RWPE1 (cell line): Measurements from ENCODE around the gene PRSS33.

Experiments used
- CTCF ChIA-PET: fragments of 350-600 bp; sonication (Branson Sonifier 250); formaldehyde crosslinking; extraction: SDS; loops from one replicate; lab custom pipeline; 2021; lab: Yijun Ruan, JAX
- POLR2A ChIA-PET: fragments of 400-600 bp; formaldehyde crosslinking; extraction: SDS; loops from one replicate; lab custom pipeline; 2020; ENCODE audit warnings: antibody characterized with exemption; ENCODE audit not compliant: low non-redundant PET; lab: Yijun Ruan, JAX
- DNase-seq: peaks from one replicate; pipeline ENCODE4 v3.0.0; 2012; ENCODE audit warnings: low spot score
- H3K27ac ChIP-seq: fragments of 450-650 bp; 2 replicates; pipeline ENCODE4 v1.5.1; 2017
- CTCF ChIP-seq: fragments of 450-650 bp; conservative IDR thresholded peaks from 2 replicates; pipeline ENCODE4 v1.5.1; 2017; ENCODE audit warnings: low read depth, mild to moderate bottlenecking

Gene PRSS33

DNA sequence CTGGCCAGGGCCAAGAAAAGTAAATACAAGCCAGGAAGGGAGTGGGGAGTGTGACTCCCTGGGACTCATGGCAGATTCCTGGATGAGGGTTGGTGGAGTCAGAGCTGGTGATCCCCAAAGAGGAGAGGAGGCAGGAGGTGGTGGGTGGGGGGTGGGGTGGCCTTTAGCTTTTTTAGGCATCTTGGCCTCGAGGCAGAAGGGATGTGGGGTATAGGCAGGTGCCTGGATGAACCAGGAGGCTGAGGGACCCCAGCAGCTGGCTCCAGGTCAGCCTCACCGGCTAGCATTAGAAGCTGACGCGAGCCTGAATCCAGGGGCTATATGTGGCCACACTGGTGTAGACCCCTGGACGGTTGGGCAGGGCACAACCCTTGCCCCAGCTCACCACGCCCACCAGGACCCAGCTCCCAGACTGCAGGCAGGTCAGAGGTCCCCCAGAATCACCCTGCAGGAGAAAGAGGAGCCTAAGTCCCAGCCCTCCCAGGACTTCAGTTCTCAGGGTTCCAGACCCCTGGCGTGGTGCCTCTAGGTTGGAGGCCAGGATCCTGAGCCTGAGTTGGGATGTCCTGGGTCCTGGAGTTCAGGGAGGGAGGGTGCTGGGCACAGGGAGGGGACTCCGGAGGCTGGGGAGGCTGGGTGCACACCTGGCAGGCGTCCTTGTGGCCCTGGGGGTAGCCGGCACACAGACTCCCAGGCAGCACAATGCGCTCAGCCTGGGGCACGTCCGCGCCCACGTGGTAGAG, 2.8 kb downstream of the PRSS33 start:
- DNase-seq: no peak
- CTCF ChIA-PET: no interaction called here
- POLR2A ChIA-PET: no interaction called here
- H3K27ac ChIP-seq: no peak overlapping the region
- no peak for TF ChIP-seq CTCF

DNA sequence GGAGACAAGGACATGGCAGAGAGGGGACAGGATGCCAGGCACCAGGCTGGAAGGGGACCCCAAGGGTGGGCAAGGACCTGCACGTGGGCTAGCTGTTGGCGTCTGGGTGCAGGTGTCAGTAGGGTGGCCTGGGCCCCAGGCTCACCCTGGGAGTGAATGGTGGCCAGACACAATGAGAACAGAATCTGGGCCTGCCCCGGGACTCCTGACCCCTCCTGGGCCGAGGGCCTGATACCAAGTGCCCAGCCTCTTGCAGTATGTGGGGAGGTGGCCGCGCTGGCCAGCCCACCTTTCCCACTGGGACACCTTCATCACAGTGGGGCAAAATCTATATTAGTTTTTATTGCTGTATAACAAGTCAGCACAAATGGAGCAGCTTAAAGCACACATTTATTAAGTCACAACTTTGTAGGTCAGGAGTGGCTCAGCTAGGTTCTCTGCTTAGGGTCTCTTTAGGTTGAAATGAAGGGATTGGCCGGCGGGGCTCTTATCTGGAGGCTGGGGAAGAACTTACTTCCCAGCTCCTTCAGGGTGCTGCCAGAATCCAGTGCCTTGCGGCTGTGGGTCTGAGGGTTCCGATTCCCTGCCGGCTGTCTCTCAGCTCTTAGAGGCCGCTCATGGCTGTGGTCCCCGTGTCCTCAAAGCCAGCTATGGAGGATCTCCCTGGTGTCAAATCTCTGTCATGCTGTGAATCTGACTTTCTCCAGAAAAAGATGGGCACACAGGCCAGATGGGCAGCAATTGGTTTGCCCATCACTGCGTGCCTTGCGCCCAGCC, 3.6 kb downstream of the PRSS33 start:
- H3K27ac ChIP-seq: 0 out of 2 replicates have a peak overlapping the region, but pooled peaks have one; percentile 6
- no peak for TF ChIP-seq CTCF
- CTCF ChIA-PET: no interaction called here
- POLR2A ChIA-PET: no interaction called here
- DNase-seq: no peak

DNA sequence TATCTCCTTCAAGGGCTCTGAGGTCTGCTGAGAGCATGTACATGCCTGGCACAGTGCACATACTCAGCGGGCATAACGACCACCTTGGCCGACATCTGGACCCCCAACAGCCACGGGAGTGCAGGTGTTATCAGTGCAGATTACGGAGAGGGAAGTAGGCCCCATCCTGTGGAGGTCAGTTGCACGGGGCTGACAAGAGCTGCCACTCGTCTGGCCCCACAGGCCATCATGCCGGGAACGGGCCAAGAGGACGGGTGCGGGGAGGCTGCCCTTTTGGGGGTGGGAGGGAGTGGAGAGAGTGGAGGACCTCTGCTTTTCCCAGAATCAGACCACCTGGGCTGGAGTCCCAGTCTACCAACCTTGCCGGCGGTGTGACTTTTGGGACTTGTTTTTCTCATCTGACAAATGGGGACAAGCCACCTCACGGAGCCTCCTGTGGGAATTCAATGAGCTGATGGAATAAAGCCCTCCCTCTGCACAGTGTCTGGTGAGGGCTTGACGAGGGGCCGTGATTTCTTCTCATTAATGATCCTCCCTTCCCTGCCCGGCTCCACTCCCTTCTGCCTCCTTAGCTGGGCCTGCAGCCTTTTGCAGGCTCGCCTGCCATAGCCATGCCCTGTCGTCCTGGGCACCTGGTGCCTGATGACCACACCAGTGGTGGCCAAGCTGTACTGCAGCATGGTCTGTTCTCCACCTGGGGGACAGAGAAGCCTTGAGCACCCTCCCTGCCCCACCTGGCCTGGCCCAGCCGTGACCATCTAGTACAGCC, 4.6 kb downstream of the PRSS33 start:
- H3K27ac ChIP-seq: 0 out of 2 replicates have a peak overlapping the region, but pooled peaks have one; percentile 6
- no peak for TF ChIP-seq CTCF
- DNase-seq: no peak
- ChIA-PET CTCF (interaction anchor here (0.9 kb wide), 1 partner anchor 18 kb away, joined by 3 read pairs; no protein-coding TSS in a partner anchor), POLR2A (no interaction called here)

- H3K27ac ChIP-seq: peak overlapping the region; percentile 93; the same call in 1 of the 2 replicates
- DNase-seq: no peak
- no peak for TF ChIP-seq CTCF
- CTCF ChIA-PET: no interaction called here
- POLR2A ChIA-PET: interaction anchor here (0.7 kb wide), 1 partner anchor 76 kb away, joined by 3 read pairs; no protein-coding TSS in a partner anchor
These were observed 7.1 kb downstream of the PRSS33 start for GRCh38 chr16:2779978-2780898.

DNA sequence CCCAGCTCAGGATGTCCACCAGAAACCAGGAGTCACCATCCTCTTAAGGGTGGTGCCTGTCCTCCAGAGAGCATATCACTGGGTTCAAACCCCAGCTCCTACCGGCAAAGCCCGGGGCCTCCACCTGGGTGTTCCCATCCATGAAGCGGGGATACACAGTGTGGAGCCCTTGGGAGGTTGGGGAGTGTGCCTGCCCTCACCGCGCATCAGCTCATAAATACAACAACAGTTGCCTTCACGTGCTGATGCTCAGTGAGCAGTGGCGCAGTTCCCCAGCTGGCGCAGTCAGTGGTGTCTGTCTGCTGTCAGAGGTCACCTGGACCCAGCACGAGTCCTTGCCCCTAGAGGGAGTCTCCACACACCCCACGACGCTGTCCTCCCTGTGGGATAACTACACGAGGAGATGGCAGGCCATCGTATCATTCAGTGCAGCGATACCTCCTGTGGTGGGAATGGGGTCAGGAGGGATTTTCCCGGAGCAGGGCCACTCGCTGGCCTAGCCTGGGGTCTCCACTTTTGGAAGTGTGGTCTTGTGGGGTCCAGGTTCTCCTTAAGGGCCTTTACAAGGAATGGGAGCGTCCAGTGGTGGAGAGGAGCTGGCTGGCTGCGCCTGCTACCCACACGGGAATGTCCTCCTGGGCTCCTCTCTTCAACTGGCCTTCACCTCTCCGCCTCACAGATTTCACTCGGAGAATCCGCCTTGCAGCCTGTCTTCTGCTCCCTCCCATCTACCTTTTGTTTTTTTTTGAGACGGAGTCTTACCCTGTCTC, 8.0 kb downstream of the PRSS33 start:
- H3K27ac ChIP-seq: peak overlapping the region; percentile 93
- no peak for TF ChIP-seq CTCF
- ChIA-PET POLR2A (interaction anchor here (0.7 to 2.2 kb wide), 2 partner anchors 11 to 76 kb away, joined by 3 to 11 read pairs; no protein-coding TSS in a partner anchor), CTCF (interaction anchor here (1.3 to 1.4 kb wide), 2 partner anchors 89 to 95 kb away, joined by 4 to 9 read pairs; no protein-coding TSS in a partner anchor)
- DNase-seq: no peak
